Cardiac muscle cell (in vitro differentiated cells and primary cell): Measurements from ENCODE around the gene HOXB3. TPM values are rescaled to one million over a fixed set of nuclear protein-coding genes. Genes with fewer than 3 reads are reported as not detected.

Source experiments
- DNase-seq, 2 donors: peaks; one replicate each; pipeline versions ENCODE4 v3.0.0 to v3.0.0-alpha.2; 2010 to 2017; ENCODE audit warnings: low read depth in 1 of 2, low spot score in 1 of 2
- H3K27ac ChIP-seq: fragments of 200-600 bp; sonication (generic); 2 replicates; pipeline ENCODE4 v1.5.1; 2016
- H3K27me3 ChIP-seq: fragments of 200-600 bp; sonication (generic); 2 replicates; pipeline ENCODE4 v1.6.0; 2016; ENCODE audit warnings: control low read depth
- H3K36me3 ChIP-seq: fragments of 200-600 bp; sonication (generic); 2 replicates; pipeline ENCODE4 v1.5.1; 2016; ENCODE audit warnings: control low read depth
- H3K4me1 ChIP-seq: fragments of 200-600 bp; sonication (generic); 2 replicates; pipeline ENCODE4 v1.8.1; 2017; ENCODE audit warnings: low read depth, mild to moderate bottlenecking, mixed run types
- H3K4me3 ChIP-seq: fragments of 200-600 bp; sonication (generic); 2 replicates; pipeline ENCODE4 v1.5.1; 2016; ENCODE audit warnings: mild to moderate bottlenecking
- H3K9me3 ChIP-seq: fragments of 200-600 bp; sonication (generic); 2 replicates; pipeline ENCODE4 v1.5.1; 2017; ENCODE audit warnings: low read depth, mild to moderate bottlenecking, control low read depth
- CTCF ChIP-seq: IDR thresholded peaks from 2 replicates; pipeline ENCODE4 v1.5.1; 2012; ENCODE audit warnings: low read depth, mild to moderate bottlenecking, low read length
- polyA plus RNA-seq: library from polyadenylated mRNA; unstranded; fragments of >200 nt; fragmentation: Nextera tagmentation; extraction: Ambion mirVana; gene quantifications from 2 replicates; pipeline ENCODE4 v1.2.1, GENCODE V29; 2016
- total RNA-seq: library from RNA; depleted of rRNA; stranded (reverse); fragments of >200 nt; gene quantifications from 2 replicates; pipeline ENCODE4 v1.2.3, GENCODE V29; 2016

The HOXB3 gene
- total and polyA plus RNA-seq, 2 experiments from 2014 or later = 24.9 to 37.7 TPM

GRCh38 chr17:48626245-48627117 is 36.4 kb upstream of the HOXB3 start, which contains the start of gene HOXB9:
TSS of gene HOXB9 (minus strand) at chr17:48626358. CDS start at chr17:48626269, 89 bp downstream.
- peak within 1 kb of the TSS; percentile 9 for H3K4me3 ChIP-seq
- TF ChIP-seq CTCF = no peak
- DNase-seq = peak in 1 of 2 donors; percentile 29
- no peaks in the 10 kb centered on the region for H3K9me3 ChIP-seq
- no peak within 1 kb of the TSS for H3K27ac ChIP-seq
- peaks cover 6% of the 10 kb centered on the region for H3K4me1 ChIP-seq
- no peaks in the 10 kb centered on the region for H3K36me3 ChIP-seq
- H3K27me3 ChIP-seq = peaks cover 100% of the 10 kb centered on the region

DNA sequence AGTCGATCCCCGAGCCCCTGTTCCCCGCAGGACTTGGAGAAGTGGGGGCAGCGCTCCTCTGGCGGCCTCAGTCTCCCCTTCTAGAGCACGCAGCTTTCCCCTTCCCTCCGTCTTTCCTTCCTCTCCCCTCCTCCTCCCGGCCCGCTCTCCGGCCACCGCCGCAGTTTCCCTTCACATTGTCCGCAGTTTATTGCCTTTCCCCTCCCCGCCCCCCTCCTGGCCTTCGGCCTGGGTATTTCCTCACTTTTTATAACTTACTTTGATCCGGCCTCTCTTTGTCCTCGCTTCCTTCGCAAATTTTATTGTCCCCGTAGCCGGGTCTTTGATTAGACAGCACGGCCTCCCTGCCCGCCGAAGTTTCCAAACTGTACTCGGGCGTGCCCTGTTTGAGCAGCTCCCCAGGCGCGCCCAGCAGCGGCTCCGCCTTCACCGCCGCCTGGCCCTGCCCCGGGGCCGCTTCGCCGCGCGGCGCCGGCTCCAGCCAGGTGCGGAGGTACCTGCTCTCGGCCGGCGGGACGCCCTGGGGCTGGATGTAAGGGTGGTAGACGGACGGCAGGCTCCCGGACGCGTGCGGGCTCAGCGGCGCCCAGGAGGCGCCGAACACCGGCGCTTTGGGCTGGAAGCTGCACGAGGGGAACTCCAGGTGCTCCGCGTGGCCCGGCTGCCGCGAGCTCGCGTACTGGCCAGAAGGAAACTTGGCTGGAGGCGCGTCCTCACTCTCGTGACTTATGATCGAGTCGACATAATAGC is 35.6 kb upstream of the HOXB3 start:
- DNase-seq = no peak
- H3K4me1 ChIP-seq = peaks cover 6% of the 10 kb centered on the region

GRCh38 chr17:48624544-48625494 is 34.8 kb upstream of the HOXB3 start:
- TF ChIP-seq CTCF = no peak
- H3K4me3 ChIP-seq = peak overlapping the region; percentile 9

More for the DNA sequence above, 35.6 kb upstream of the HOXB3 start:
- no peak for TF ChIP-seq CTCF
- peak overlapping the region; percentile 9 for H3K4me3 ChIP-seq
- no peaks in the 10 kb centered on the region for H3K36me3 ChIP-seq
- no peak overlapping the region for H3K27ac ChIP-seq
- H3K9me3 ChIP-seq = no peaks in the 10 kb centered on the region
- H3K27me3 ChIP-seq = peaks cover 100% of the 10 kb centered on the region

GRCh38 chr17:48624118-48624517 is 34.1 kb upstream of the HOXB3 start:
- no peak overlapping the region for H3K27ac ChIP-seq
- H3K4me1 ChIP-seq = peaks cover 9% of the 10 kb centered on the region
- DNase-seq = no peak
- no peaks in the 10 kb centered on the region for H3K36me3 ChIP-seq
- no peak for TF ChIP-seq CTCF
- no peak overlapping the region for H3K4me3 ChIP-seq
- no peaks in the 10 kb centered on the region for H3K9me3 ChIP-seq
- peaks cover 100% of the 10 kb centered on the region for H3K27me3 ChIP-seq

More at GRCh38 chr17:48624544-48625494, 34.8 kb upstream of the HOXB3 start:
- no peaks in the 10 kb centered on the region for H3K9me3 ChIP-seq
- DNase-seq = peak in 1 of 2 donors; percentile 36
- H3K27me3 ChIP-seq = peaks cover 100% of the 10 kb centered on the region
- no peaks in the 10 kb centered on the region for H3K36me3 ChIP-seq
- H3K27ac ChIP-seq = no peak overlapping the region
- peaks cover 6% of the 10 kb centered on the region for H3K4me1 ChIP-seq

GRCh38 chr17:48623583-48623982 is 33.5 kb upstream of the HOXB3 start:
- H3K27me3 ChIP-seq = peaks cover 100% of the 10 kb centered on the region
- no peak for DNase-seq
- H3K27ac ChIP-seq = no peak overlapping the region
- peaks cover 13% of the 10 kb centered on the region for H3K4me1 ChIP-seq
- no peaks in the 10 kb centered on the region for H3K9me3 ChIP-seq
- H3K36me3 ChIP-seq = no peaks in the 10 kb centered on the region
- no peak overlapping the region for H3K4me3 ChIP-seq
- TF ChIP-seq CTCF = no peak
